ENCODE results near the gene FNTB.
"Not testable (repeated sequence)": the region's sequence is repeated elsewhere in the genome, so short reads cannot be mapped to it uniquely, and the experiment has no call there.

DNA sequence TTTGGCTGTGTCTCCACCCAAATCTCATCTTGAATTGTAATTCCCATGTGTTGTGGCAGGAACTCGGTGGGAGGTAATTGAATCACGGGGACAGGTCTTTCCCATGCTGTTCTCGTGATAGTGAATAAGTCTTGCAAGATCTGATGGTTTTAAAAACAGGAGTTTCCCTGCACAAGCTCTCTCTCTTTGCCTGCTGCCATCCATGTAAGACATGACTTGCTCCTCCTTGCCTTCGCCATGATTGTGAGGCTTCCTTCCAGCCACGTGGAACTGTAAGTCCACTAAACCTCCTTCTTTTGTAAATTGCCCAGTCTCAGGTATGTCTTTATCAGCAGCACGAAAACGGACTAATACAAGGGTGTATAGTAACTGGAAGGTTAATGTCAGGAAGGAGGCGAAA is 101.1 kb downstream of the FNTB start:
- TF ChIP-seq, protein P1, sequence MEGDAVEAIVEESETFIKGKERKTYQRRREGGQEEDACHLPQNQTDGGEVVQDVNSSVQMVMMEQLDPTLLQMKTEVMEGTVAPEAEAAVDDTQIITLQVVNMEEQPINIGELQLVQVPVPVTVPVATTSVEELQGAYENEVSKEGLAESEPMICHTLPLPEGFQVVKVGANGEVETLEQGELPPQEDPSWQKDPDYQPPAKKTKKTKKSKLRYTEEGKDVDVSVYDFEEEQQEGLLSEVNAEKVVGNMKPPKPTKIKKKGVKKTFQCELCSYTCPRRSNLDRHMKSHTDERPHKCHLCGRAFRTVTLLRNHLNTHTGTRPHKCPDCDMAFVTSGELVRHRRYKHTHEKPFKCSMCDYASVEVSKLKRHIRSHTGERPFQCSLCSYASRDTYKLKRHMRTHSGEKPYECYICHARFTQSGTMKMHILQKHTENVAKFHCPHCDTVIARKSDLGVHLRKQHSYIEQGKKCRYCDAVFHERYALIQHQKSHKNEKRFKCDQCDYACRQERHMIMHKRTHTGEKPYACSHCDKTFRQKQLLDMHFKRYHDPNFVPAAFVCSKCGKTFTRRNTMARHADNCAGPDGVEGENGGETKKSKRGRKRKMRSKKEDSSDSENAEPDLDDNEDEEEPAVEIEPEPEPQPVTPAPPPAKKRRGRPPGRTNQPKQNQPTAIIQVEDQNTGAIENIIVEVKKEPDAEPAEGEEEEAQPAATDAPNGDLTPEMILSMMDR (IDR thresholded peaks at IDR 0.05; ENCODE audit: insufficient read depth, low read length): not testable (repeated sequence)
- TF ChIP-seq POLR2AphosphoS5 (IDR thresholded peaks at IDR 0.05; ENCODE audit: low read depth): not testable (repeated sequence)

Data from HL-60 (cell line).